Stomach (tissue), 9 donors: ENCODE results near the gene APOBEC3A. TPM values are rescaled to one million over a fixed set of nuclear protein-coding genes. Genes with fewer than 3 reads are reported as not detected.
"Not testable (repeated sequence)": the region's sequence is repeated elsewhere in the genome, so short reads cannot be mapped to it uniquely, and the experiment has no call there.

Source experiments
- DNase-seq, 2 donors: peaks; one replicate each; pipeline versions ENCODE4 v3.0.0 to v3.0.0-alpha.2; 2013 to 2019
- H3K27ac ChIP-seq, 5 donors: fragments of 200-600 bp in 4 of 5; sonication (generic) in 4 of 5; one replicate each; pipeline ENCODE4 v1.5.1; 2013 to 2019; ENCODE audit warnings: mild to moderate bottlenecking in 1 of 5, moderate library complexity in 1 of 5
- H3K27me3 ChIP-seq, 3 donors: fragments of 200-600 bp; sonication (generic); one replicate each; pipeline ENCODE4 v1.5.1; 2017 to 2019; ENCODE audit warnings: mixed run types in 1 of 3
- H3K36me3 ChIP-seq, 4 donors: fragments of 200-600 bp; sonication (generic); 1 replicate in 3 of 4; 2 replicates in 1 of 4; pipeline ENCODE4 v1.5.1; 2016 to 2019
- H3K4me1 ChIP-seq, 4 donors: fragments of 200-600 bp; sonication (generic); one replicate each; pipeline ENCODE4 v1.5.1; 2016 to 2019
- H3K4me3 ChIP-seq, 4 donors: fragments of 200-600 bp; sonication (generic) in 3 of 4; one replicate each; pipeline ENCODE4 v1.5.1; 2016 to 2019; ENCODE audit warnings: mild to moderate bottlenecking in 1 of 4
- H3K9me3 ChIP-seq, 4 donors: fragments of 200-600 bp; sonication (generic); one replicate each; pipeline ENCODE4 v1.5.1; 2016 to 2019
- EP300 ChIP-seq: sonication (generic); formaldehyde crosslinking; IDR thresholded peaks from one replicate; pipeline ENCODE4 v1.6.1; 2017; ENCODE audit warnings: antibody characterized with exemption
- POLR2A ChIP-seq, 4 donors: fragments of 450-650 bp; IDR thresholded peaks; one replicate each; pipeline ENCODE4 v1.6.1; 2016; ENCODE audit warnings: antibody characterized with exemption in 4 of 4, control low read depth in 2 of 4, mild to moderate bottlenecking in 1 of 4, moderate library complexity in 1 of 4
- POLR2AphosphoS5 ChIP-seq, 3 donors: sonication (generic); formaldehyde crosslinking; IDR thresholded peaks; one replicate each; pipeline ENCODE4 v1.6.1; 2016; ENCODE audit warnings: antibody characterized with exemption in 3 of 3
- whole genome bisulfite sequencing, 5 donors: extraction: QIAGEN DNeasy Blood & Tissue Kit in 3 of 5; methylation state at CpG; one replicate each; pipeline versions ENCODE4 v1.1.5 to v1.1.7; 2013 to 2018; 5-methylcytosine and 5-hydroxymethylcytosine counted together
- intact Hi-C: fragments of 100-400 bp; cut with DNase I; formaldehyde crosslinking; loops from one replicate; pipeline ENCODE4 v1.15.1; 2023; ENCODE audit warnings: low total_unique reads
- polyA plus RNA-seq, 3 donors: library from polyadenylated mRNA; stranded (reverse); fragments of 200-250 nt; gene quantifications; one replicate each; pipeline ENCODE4 v1.2.3, GENCODE V29; 2013
- total RNA-seq, 5 donors: library from RNA; depleted of rRNA; stranded (reverse); fragments of >200 nt; gene quantifications; one replicate each; pipeline versions ENCODE4 v1.1.0 to v1.2.3, GENCODE V29; 2014 to 2016
- TF ChIP-seq, protein P1 (sequence below), 7 experiments: fragments of 450-650 bp in 4 of 7; fragments of 200-600 bp in 3 of 7; sonication (generic) in 3 of 7; IDR thresholded peaks; one replicate each; pipeline ENCODE4 v1.5.1; 2016 to 2019; ENCODE audit warnings: antibody characterized with exemption in 7 of 7, control low read depth in 2 of 7, mild to moderate bottlenecking in 1 of 7
- donor health status: healthy with polysubstance abuse.
- donor health status: Bipolar disorder and iron deficiency.
- donor health status: healthy.

The APOBEC3A gene
- total and polyA plus RNA-seq, 8 donors = 1.2 to 3.3 (median 1.8) TPM; not detected in 4

DNA sequence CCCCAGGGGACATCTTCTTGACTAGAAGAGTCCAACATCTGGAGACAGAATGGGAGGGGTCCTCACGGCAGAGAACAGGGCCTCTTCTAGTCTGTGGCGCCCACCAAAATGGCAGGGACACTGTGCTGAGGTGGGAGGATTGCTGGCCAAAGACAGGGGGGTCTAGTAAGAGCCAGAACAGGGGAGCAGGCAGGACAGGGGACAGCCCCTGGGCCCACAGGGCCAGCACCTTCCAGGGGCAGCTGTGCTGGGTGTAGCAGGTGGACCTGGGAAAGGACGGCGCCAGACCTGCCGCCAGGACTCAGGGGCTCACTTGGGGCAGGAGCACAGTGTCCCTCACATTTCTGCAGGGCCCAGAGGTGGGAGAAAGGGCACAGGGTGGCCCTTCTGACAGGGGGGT lies 858 bp upstream of the APOBEC3A start:
- peak overlapping the region in 2 of 5 donors; percentile 46 to 59 for H3K27ac ChIP-seq
- no peaks in the 10 kb centered on the region for H3K9me3 ChIP-seq
- intact Hi-C loops = no loop called here
- TF ChIP-seq POLR2AphosphoS5 (IDR thresholded peaks at IDR 0.05) = no peak
- no peak for TF ChIP-seq POLR2A (IDR thresholded peaks at IDR 0.05)
- TF ChIP-seq, protein P1, sequence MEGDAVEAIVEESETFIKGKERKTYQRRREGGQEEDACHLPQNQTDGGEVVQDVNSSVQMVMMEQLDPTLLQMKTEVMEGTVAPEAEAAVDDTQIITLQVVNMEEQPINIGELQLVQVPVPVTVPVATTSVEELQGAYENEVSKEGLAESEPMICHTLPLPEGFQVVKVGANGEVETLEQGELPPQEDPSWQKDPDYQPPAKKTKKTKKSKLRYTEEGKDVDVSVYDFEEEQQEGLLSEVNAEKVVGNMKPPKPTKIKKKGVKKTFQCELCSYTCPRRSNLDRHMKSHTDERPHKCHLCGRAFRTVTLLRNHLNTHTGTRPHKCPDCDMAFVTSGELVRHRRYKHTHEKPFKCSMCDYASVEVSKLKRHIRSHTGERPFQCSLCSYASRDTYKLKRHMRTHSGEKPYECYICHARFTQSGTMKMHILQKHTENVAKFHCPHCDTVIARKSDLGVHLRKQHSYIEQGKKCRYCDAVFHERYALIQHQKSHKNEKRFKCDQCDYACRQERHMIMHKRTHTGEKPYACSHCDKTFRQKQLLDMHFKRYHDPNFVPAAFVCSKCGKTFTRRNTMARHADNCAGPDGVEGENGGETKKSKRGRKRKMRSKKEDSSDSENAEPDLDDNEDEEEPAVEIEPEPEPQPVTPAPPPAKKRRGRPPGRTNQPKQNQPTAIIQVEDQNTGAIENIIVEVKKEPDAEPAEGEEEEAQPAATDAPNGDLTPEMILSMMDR (IDR thresholded peaks at IDR 0.05) = no peak
- no peaks in the 10 kb centered on the region for H3K36me3 ChIP-seq
- H3K4me1 ChIP-seq = peaks cover 11 to 25% (median 14%) of the 10 kb centered on the region in 4 donors
- 72 to 94% (median 92%) methylated on average over 5 of the region's 5 CpGs for WGBS, 5 donors
- no peaks in the 10 kb centered on the region for H3K27me3 ChIP-seq
- H3K4me3 ChIP-seq = no peak overlapping the region
- DNase-seq = no peak

DNA sequence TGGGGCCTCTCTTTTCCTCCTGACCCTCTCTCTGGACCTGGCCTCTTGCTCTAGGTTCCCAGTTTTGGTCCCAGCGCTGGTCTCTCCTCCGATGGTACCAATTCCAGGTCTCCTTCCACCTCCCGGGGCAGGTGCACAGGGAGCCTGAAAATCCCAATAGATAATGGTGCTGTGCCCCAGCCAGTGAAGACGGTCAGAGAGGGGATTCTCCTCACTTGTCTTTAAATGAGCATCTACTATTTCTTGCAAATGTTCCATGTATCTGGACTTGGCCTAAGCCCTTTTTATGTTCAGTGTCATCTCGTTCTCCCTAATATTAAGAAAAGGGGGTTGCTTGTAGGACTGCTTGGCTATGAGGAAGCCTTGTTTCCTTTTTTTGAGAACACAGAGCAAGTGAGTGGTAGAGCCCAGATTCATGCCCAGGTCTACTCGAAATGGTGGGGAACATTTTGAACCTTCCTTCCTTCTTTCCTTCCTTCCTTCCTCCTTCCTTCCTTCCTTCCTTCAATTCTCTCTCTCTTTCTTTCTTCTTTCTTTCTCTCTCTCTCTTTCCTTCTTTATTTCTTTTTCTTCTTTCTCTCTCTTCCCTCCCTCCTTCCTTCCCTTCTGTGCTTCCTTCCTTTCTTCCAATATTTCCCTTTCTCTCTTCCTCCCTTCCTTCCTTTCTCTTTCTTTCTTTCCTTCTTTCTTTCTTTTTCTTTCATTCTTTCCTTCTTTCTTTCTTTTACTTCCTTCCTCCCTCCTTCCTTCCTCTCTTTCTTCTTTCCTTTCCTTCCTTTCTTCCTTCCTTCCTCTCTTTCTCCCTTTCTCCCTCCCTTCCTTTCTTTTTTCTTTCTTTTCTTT lies 620 bp downstream of the APOBEC3A start:
- WGBS, 5 donors = 85 to 94% (median 89%) methylated on average over 6 of the region's 6 CpGs
- no peak for DNase-seq
- TF ChIP-seq EP300 = no peak
- TF ChIP-seq POLR2AphosphoS5 (IDR thresholded peaks at IDR 0.05) = no peak
- TF ChIP-seq, protein P1 (IDR thresholded peaks at IDR 0.05) = no peak
- TF ChIP-seq POLR2A (IDR thresholded peaks at IDR 0.05) = no peak
- Histone ChIP-seq H3K27me3 (no peaks in the 10 kb centered on the region), H3K4me1 (peaks cover 11 to 25% (median 14%) of the 10 kb centered on the region in 4 donors), H3K9me3 (no peaks in the 10 kb centered on the region), H3K27ac (peak overlapping the region in 2 of 5 donors; percentile 27 to 46), H3K36me3 (no peaks in the 10 kb centered on the region), H3K4me3 (no peak overlapping the region)
- intact Hi-C loops = no loop called here

DNA sequence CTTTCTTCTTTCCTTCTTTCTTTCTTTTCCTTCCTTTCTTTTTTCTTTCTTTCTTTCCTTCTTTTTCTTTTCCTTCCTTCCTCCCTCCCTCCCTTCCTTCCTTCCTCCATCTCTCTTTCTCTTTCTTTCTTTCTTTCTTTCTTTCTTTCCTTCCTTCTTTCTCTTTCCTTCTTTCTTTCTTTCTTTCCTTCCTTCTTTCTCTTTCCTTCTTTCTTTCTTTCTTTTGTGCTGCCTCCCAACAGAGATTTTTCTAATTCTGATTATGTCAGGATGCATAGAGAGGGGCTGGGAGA lies 1.2 kb downstream of the APOBEC3A start:
- intact Hi-C loops, DNase-seq, H3K27me3 ChIP-seq, H3K27ac ChIP-seq, H3K36me3 ChIP-seq, H3K4me3 ChIP-seq, H3K9me3 ChIP-seq: not testable (repeated sequence)
- H3K4me1 ChIP-seq = peaks cover 11 to 31% (median 16%) of the 10 kb centered on the region in 4 donors

DNA sequence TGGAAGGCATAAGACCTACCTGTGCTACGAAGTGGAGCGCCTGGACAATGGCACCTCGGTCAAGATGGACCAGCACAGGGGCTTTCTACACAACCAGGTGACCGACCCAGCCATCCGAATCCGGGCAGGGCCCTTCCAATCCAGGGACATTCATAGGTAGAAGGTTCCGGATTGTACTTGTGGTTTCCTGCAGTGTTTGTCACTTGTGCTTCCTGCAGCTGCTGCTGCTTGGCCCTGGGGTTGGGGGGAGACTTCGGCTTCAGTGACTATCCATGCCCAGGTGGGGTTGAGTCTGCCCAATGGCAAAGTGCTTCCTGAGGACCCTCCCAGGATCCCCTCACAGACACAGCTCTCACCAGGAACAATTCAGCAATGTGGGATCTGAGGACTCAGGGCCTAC lies 2.2 kb downstream of the APOBEC3A start:
- no peak for DNase-seq
- 80 to 85% (median 82%) methylated on average over 6 to 8 of the region's 8 CpGs for WGBS, 5 donors
- intact Hi-C loops = no loop called here
- H3K4me3 ChIP-seq = no peak overlapping the region
- H3K9me3 ChIP-seq = no peaks in the 10 kb centered on the region
- TF ChIP-seq EP300 = no peak
- TF ChIP-seq, protein P1 (IDR thresholded peaks at IDR 0.05) = no peak
- no peak for TF ChIP-seq POLR2A (IDR thresholded peaks at IDR 0.05)
- TF ChIP-seq POLR2AphosphoS5 (IDR thresholded peaks at IDR 0.05) = no peak
- H3K27ac ChIP-seq = no peak overlapping the region
- no peaks in the 10 kb centered on the region for H3K27me3 ChIP-seq
- H3K36me3 ChIP-seq = no peaks in the 10 kb centered on the region
- H3K4me1 ChIP-seq = peaks cover 9 to 34% (median 20%) of the 10 kb centered on the region in 4 donors

DNA sequence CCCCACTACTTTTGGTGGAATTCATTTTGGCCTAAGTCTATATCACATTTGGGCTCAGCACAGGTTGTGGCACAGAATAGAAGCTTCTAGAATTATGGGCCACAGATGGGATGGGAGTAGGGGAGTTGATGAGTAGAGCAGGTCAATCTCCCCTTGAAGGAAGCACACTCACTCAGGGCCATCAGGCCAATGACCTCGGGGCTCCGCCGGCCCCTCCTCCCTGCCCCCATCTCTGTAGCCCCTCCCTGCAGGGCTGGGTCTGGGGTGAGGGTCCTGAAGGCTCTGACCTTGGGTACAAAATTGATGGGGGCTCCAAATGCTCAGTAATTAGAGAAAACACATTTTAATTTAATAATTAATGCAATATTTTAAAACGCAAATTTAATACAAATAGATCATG lies 3.3 kb downstream of the APOBEC3A start:
- WGBS, 5 donors = 76 to 91% (median 83%) methylated on average over 3 to 4 of the region's 4 CpGs
- intact Hi-C loops, DNase-seq, H3K27ac ChIP-seq, H3K4me3 ChIP-seq, H3K36me3 ChIP-seq, H3K27me3 ChIP-seq, H3K9me3 ChIP-seq: not testable (repeated sequence)
- H3K4me1 ChIP-seq = peaks cover 0 to 24% (median 10%) of the 10 kb centered on the region in 4 donors

DNA sequence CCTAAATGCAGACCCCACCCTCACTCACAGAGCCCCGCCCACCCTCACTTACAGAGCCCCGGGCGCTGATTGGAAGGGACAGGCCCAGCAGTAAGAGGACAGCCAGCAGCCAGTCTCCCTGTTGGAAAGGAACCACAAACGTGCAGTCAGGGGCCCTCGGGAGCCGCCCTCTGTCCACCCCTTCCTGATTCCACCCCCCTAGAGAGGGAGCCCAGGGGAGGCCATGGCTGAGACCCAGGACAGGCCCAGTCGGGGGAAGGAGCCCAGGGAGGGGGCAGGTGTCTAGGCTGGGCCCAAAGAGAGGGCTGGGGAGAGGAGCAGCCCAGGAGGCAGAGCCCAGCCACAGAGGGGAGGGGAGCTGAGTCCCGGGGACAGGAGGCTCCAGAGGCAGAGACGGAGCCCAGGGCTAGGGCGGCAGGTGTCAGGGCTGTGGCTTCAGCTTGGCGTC lies 5.9 kb downstream of the APOBEC3A start:
- H3K9me3 ChIP-seq, H3K36me3 ChIP-seq, DNase-seq, H3K27me3 ChIP-seq, intact Hi-C loops, H3K4me3 ChIP-seq: not testable (repeated sequence)
- peaks cover 0 to 21% (median 10%) of the 10 kb centered on the region in 4 donors for H3K4me1 ChIP-seq
- 20 to 37% (median 27%) methylated on average over 7 to 11 of the region's 11 CpGs; no CpG with 5 or more reads in 1 of the 5 donors for WGBS, 5 donors
- H3K27ac ChIP-seq = peak overlapping the region in 2 of 5 donors; percentile 12 to 39
